Measurements from ENCODE around the gene EGFR.
"Not testable (repeated sequence)": the region's sequence is repeated elsewhere in the genome, so short reads cannot be mapped to it uniquely, and the experiment has no call there.

GRCh38 chr7:55035410-55035809 is 16.6 kb downstream of the EGFR start:
- not testable (repeated sequence) for TF ChIP-seq CTCF, POLR2A (IDR thresholded peaks at IDR 0.05)
